Measurements from ENCODE around the gene RUBCN. TPM values are rescaled to one million over a fixed set of nuclear protein-coding genes. Genes with fewer than 3 reads are reported as not detected.

Gene RUBCN
- total and polyA plus RNA-seq, 9 of the 15 experiments (the other 6 are each of a cell fraction or from before 2014, with no cell fraction given), result 8.4 to 24.0 (median 11.9) TPM

GRCh38 chr3:197749601-197750395 lies 13.1 kb upstream of the RUBCN start, which contains the start of gene FYTTD1 (continued):
- TF ChIP-seq ZBTB40 (IDR thresholded peaks at IDR 0.05) (no peak), ZBTB40 (CRISPR knock-in tag; IDR thresholded peaks at IDR 0.05) (no peak), ZNF140 (CRISPR knock-in tag; IDR thresholded peaks at IDR 0.05) (no peak), ATF7 (IDR thresholded peaks at IDR 0.05) (peak; percentile 76), MNT (conservative IDR thresholded peaks at IDR 0.05) (peak in 1 of 2 experiments; percentile 55; a peak in 2 of 4 replicates), FOSL1 (tag; conservative IDR thresholded peaks at IDR 0.05) (no peak), HCFC1 (IDR thresholded peaks at IDR 0.05; ENCODE audit: low read depth, low read length) (peak; percentile 31; the same call in 1 of the 2 replicates), RBM22 (IDR thresholded peaks at IDR 0.05; ENCODE audit: low read depth, low read length, poor library complexity, severe bottlenecking) (no peak), SP1 (CRISPR knock-in tag; IDR thresholded peaks at IDR 0.05) (peak; percentile 81), NRF1 (conservative IDR thresholded peaks at IDR 0.05 in 1 of 2, IDR thresholded peaks at IDR 0.05 in 1 of 2) (peak; percentile 93 to 94), ZNF609 (CRISPR knock-in tag; IDR thresholded peaks at IDR 0.05; ENCODE audit: borderline replicate concordance) (peak; percentile 91; the same call in 1 of the 2 replicates)
